ENCODE results near the gene GLCE.

Gene GLCE

GRCh38 chr15:69206079-69206478, 45.6 kb downstream of the GLCE start:
- no peak for DNase-seq (ENCODE audit: low read depth)

GRCh38 chr15:69209661-69210060, 49.2 kb downstream of the GLCE start:
- DNase-seq (ENCODE audit: low read depth), result no peak

- DNase-seq (ENCODE audit: low read depth), result no peak
Measured at GRCh38 chr15:69210574-69210973, 50.1 kb downstream of the GLCE start.

- no peak for DNase-seq (ENCODE audit: low read depth)
Measured at GRCh38 chr15:69213786-69214185, 53.4 kb downstream of the GLCE start.

GRCh38 chr15:69215314-69216035, 55.0 kb downstream of the GLCE start:
- DNase-seq (ENCODE audit: low read depth), result no peak

GRCh38 chr15:69217381-69217780, 56.9 kb downstream of the GLCE start:
- no peak for DNase-seq (ENCODE audit: low read depth)

- no peak for DNase-seq (ENCODE audit: low read depth)
Measured at GRCh38 chr15:69219690-69220089, 59.3 kb downstream of the GLCE start.

- no peak for DNase-seq (ENCODE audit: low read depth)
Measured at GRCh38 chr15:69222002-69222474, 61.6 kb downstream of the GLCE start.

GRCh38 chr15:69223083-69223813, 62.8 kb downstream of the GLCE start:
- no peak for DNase-seq (ENCODE audit: low read depth)

- DNase-seq (ENCODE audit: low read depth), result no peak
Measured at GRCh38 chr15:69224383-69224782, 63.9 kb downstream of the GLCE start.

- no peak for DNase-seq (ENCODE audit: low read depth)
Measured at GRCh38 chr15:69225355-69226022, 65.1 kb downstream of the GLCE start.

- DNase-seq (ENCODE audit: low read depth), result no peak
Measured at GRCh38 chr15:69226023-69226355, 65.6 kb downstream of the GLCE start.

GRCh38 chr15:69232144-69232543, 71.7 kb downstream of the GLCE start:
- DNase-seq (ENCODE audit: low read depth), result no peak

GRCh38 chr15:69232765-69233164, 72.3 kb downstream of the GLCE start:
- DNase-seq (ENCODE audit: low read depth), result no peak

- DNase-seq (ENCODE audit: low read depth), result no peak
Measured at GRCh38 chr15:69234676-69235075, 74.2 kb downstream of the GLCE start.

- no peak for DNase-seq (ENCODE audit: low read depth)
Measured at GRCh38 chr15:69236505-69236904, 76.1 kb downstream of the GLCE start.

- no peak for DNase-seq (ENCODE audit: low read depth)
Measured at GRCh38 chr15:69237718-69238117, 77.3 kb downstream of the GLCE start.

GRCh38 chr15:69244798-69245197, 84.4 kb downstream of the GLCE start:
- no peak for DNase-seq (ENCODE audit: low read depth)

GRCh38 chr15:69253156-69253555, 92.7 kb downstream of the GLCE start:
- DNase-seq (ENCODE audit: low read depth), result no peak

- DNase-seq (ENCODE audit: low read depth), result no peak
Measured at GRCh38 chr15:69265347-69265955, 105.0 kb downstream of the GLCE start.

GRCh38 chr15:69271217-69271616, 110.8 kb downstream of the GLCE start:
- DNase-seq (ENCODE audit: low read depth), result no peak

- DNase-seq (ENCODE audit: low read depth), result no peak
Measured at GRCh38 chr15:69272139-69272538, 111.7 kb downstream of the GLCE start.

GRCh38 chr15:69272891-69273290, 112.5 kb downstream of the GLCE start:
- no peak for DNase-seq (ENCODE audit: low read depth)

Data from T follicular helper cell (primary cell).